HCT116 (cell line): ENCODE data around the gene AGPAT3. TPM values are rescaled to one million over a fixed set of nuclear protein-coding genes. Genes with fewer than 3 reads are reported as not detected.

ENCODE experiments used
- ATAC-seq: fragments of 200-7000 bp; cut with Tn5 transposase; 2 replicates; pipeline ENCODE4 v1.9.1; 2020; ENCODE audit warnings: mild to moderate bottlenecking, moderate library complexity
- BruUV-seq: library from RNA; stranded (reverse); fragments of 400-500 nt; replicated peaks from 2 replicates; lab custom pipeline; 2021; lab: Mats Ljungman, UMichigan
- CTCF ChIA-PET: fragments of 300-600 bp; sonication (Branson Sonifier 250); formaldehyde crosslinking; loops from one replicate; lab custom pipeline; 2021; ENCODE audit warnings: antibody characterized with exemption; lab: Charles Lee
- POLR2A ChIA-PET: fragments of 300-600, 350-600 bp; sonication (Branson Sonifier 250); formaldehyde crosslinking; loops from one replicate; lab custom pipeline; 2021; ENCODE audit warnings: antibody characterized with exemption; lab: Charles Lee
- RAD21 ChIA-PET, 2 experiments: fragments of 300-600 bp; sonication (Branson Sonifier 250); formaldehyde crosslinking; loops; one replicate each; lab custom pipeline; 2023; ENCODE audit warnings: low total read pairs in 2 of 2; ENCODE audit not compliant: uncharacterized antibody in 2 of 2, unreplicated experiment in 2 of 2, low non-redundant PET in 1 of 2; lab: Charles Lee
- DNase-seq: peaks from one replicate; pipeline ENCODE4 v3.0.0-alpha.2; 2010; ENCODE audit warnings: low read depth, low spot score
- H2AFZ ChIP-seq: fragments of 200-600 bp; shearing (Covaris generic), sonication (generic); 2 replicates; pipeline ENCODE4 v1.6.1; 2017; ENCODE audit warnings: low read depth, mixed run types, mixed read lengths, antibody characterized with exemption, low read length; ENCODE audit not compliant: poor library complexity, severe bottlenecking
- H3K27ac ChIP-seq: 2 replicates; pipeline ENCODE4 v1.5.1; 2012; ENCODE audit warnings: low read depth, low read length
- H3K27me3 ChIP-seq: fragments of 200-600 bp; sonication (generic); 2 replicates; pipeline ENCODE4 v1.6.1; 2016; ENCODE audit warnings: mixed run types, low read length, mixed read lengths; ENCODE audit not compliant: insufficient read depth
- H3K36me3 ChIP-seq, 2 experiments: fragments of 200-500 bp in 1 of 2; fragments of 200-600 bp in 1 of 2; sonication (Bioruptor generic) in 1 of 2; sonication (generic) in 1 of 2; 2 replicates each; pipeline versions ENCODE4 v1.5.1 to v1.6.1; 2014 to 2016; ENCODE audit warnings: low read length in 2 of 2, inconsistent platforms in 1 of 2, mixed read lengths in 1 of 2, mixed run types in 1 of 2; ENCODE audit not compliant: insufficient read depth in 2 of 2, control insufficient read depth in 1 of 2
- H3K4me1 ChIP-seq, 2 experiments: fragments of 200-600 bp in 1 of 2; sonication (generic) in 1 of 2; 2 replicates each; pipeline versions ENCODE4 v1.5.1 to v1.6.1; 2012 to 2017; ENCODE audit warnings: low read length in 2 of 2, inconsistent platforms in 1 of 2, mild to moderate bottlenecking in 1 of 2, mixed read lengths in 1 of 2, mixed run types in 1 of 2, moderate library complexity in 1 of 2; ENCODE audit not compliant: insufficient read depth in 2 of 2, control insufficient read depth in 1 of 2
- H3K4me2 ChIP-seq: fragments of 200-600 bp; sonication (generic); 2 replicates; pipeline ENCODE4 v1.6.1; 2017; ENCODE audit warnings: mixed run types, low read length, mixed read lengths
- H3K4me3 ChIP-seq, 2 experiments: fragments of 200-600 bp in 1 of 2; sonication (generic) in 1 of 2; replicated peaks in 1 of 2; 2 replicates each; pipeline ENCODE4 v1.5.1; 2011 to 2016; ENCODE audit warnings: low read length in 2 of 2, control low read depth in 1 of 2, low read depth in 1 of 2, mild to moderate bottlenecking in 1 of 2, mixed read lengths in 1 of 2, mixed run types in 1 of 2
- H3K79me2 ChIP-seq: fragments of 200-600 bp; sonication (generic); 2 replicates; pipeline ENCODE4 v1.6.1; 2017; ENCODE audit warnings: mild to moderate bottlenecking, mixed run types, low read length, moderate library complexity, mixed read lengths; ENCODE audit not compliant: insufficient read depth
- H3K9ac ChIP-seq: fragments of 200-600 bp; sonication (generic); 2 replicates; pipeline ENCODE4 v1.6.1; 2016; ENCODE audit warnings: low read length, mixed read lengths
- H3K9me2 ChIP-seq: fragments of 200-600 bp; sonication (generic), shearing (Covaris generic); 2 replicates; pipeline ENCODE4 v1.6.1; 2017; ENCODE audit warnings: mixed run types, mild to moderate bottlenecking, moderate library complexity; ENCODE audit not compliant: insufficient read depth
- H3K9me3 ChIP-seq, 2 experiments: fragments of 200-500 bp in 1 of 2; fragments of 200-600 bp in 1 of 2; sonication (Bioruptor generic) in 1 of 2; sonication (generic) in 1 of 2; 2 replicates each; pipeline ENCODE4 v1.6.1; 2014 to 2017; ENCODE audit warnings: low read length in 2 of 2, mixed read lengths in 2 of 2, inconsistent platforms in 1 of 2, low read depth in 1 of 2, mild to moderate bottlenecking in 1 of 2, mixed run types in 1 of 2, moderate library complexity in 1 of 2; ENCODE audit not compliant: control insufficient read depth in 1 of 2, insufficient read depth in 1 of 2
- H4K20me1 ChIP-seq: fragments of 200-600 bp; sonication (generic), shearing (Covaris generic); 2 replicates; pipeline ENCODE4 v1.6.1; 2017; ENCODE audit warnings: mixed run types, mild to moderate bottlenecking, moderate library complexity; ENCODE audit not compliant: insufficient read depth
- CBX3 ChIP-seq: IDR thresholded peaks from 2 replicates; pipeline ENCODE4 v1.6.1; 2012; ENCODE audit warnings: low read depth
- CEBPB ChIP-seq: IDR thresholded peaks from 2 replicates; pipeline ENCODE4 v1.6.1; 2012; ENCODE audit warnings: low read depth
- ELF1 ChIP-seq: IDR thresholded peaks from 2 replicates; pipeline ENCODE4 v1.6.1; 2012; ENCODE audit warnings: low read depth, borderline replicate concordance
- EZH2 ChIP-seq: fragments of 200-600 bp; sonication (generic); IDR thresholded peaks from 2 replicates; pipeline ENCODE4 v1.6.1; 2017; ENCODE audit warnings: antibody characterized with exemption, mixed run types
- EZH2phosphoT487 ChIP-seq: fragments of 200-600 bp; IDR thresholded peaks from 2 replicates; pipeline ENCODE4 v1.6.1; 2018; ENCODE audit warnings: antibody characterized with exemption, borderline replicate concordance
- POLR2AphosphoS5 ChIP-seq: IDR thresholded peaks from 2 replicates; pipeline ENCODE4 v1.6.1; 2011; ENCODE audit warnings: mild to moderate bottlenecking, low read depth, low read length, moderate library complexity
- RAD21 ChIP-seq: IDR thresholded peaks from 2 replicates; pipeline ENCODE4 v1.6.1; 2012; ENCODE audit warnings: low read depth, mild to moderate bottlenecking
- SIN3A ChIP-seq: IDR thresholded peaks from 2 replicates; pipeline ENCODE4 v1.6.1; 2012; ENCODE audit warnings: low read depth
- SP1 ChIP-seq: IDR thresholded peaks from 2 replicates; pipeline ENCODE4 v1.6.1; 2012; ENCODE audit warnings: low read depth
- SRF ChIP-seq: IDR thresholded peaks from 2 replicates; pipeline ENCODE4 v1.6.1; 2012; ENCODE audit warnings: low read depth
- TCF7L2 ChIP-seq: IDR thresholded peaks from 2 replicates; pipeline ENCODE4 v1.7.0; 2011; ENCODE audit warnings: borderline replicate concordance, inconsistent platforms; ENCODE audit not compliant: insufficient read depth, insufficient read length; ENCODE audit errors: extremely low read depth
- YY1 ChIP-seq: IDR thresholded peaks from 2 replicates; pipeline ENCODE4 v1.6.1; 2011; ENCODE audit warnings: low read length, low read depth, moderate library complexity, mild to moderate bottlenecking; ENCODE audit not compliant: insufficient replicate concordance; ENCODE audit errors: extremely low read depth
- ZNF274 ChIP-seq: fragments of 200-500 bp; sonication (Bioruptor generic); IDR thresholded peaks from 2 replicates; pipeline ENCODE4 v1.6.1; 2014; ENCODE audit warnings: mild to moderate bottlenecking, low read depth, low read length, inconsistent platforms
- intact Hi-C: fragments of 100-400 bp; cut with micrococcal nuclease; formaldehyde crosslinking; loops from 2 replicates; pipeline ENCODE4 v1.10.0; 2022
- total RNA-seq: library from RNA; stranded (reverse); gene quantifications from one replicate; pipeline ENCODE4 v1.2.1, GENCODE V29; 2021; ENCODE audit not compliant: unreplicated experiment
- TF ChIP-seq, protein P1 (sequence below): IDR thresholded peaks from 2 replicates; pipeline ENCODE4 v1.6.1; 2012
- TF ChIP-seq, protein P2 (sequence below): IDR thresholded peaks from 2 replicates; pipeline ENCODE4 v1.6.1; 2012
- TF ChIP-seq, protein P3 (sequence below): IDR thresholded peaks from 2 replicates; pipeline ENCODE4 v1.6.1; 2012; ENCODE audit warnings: low read depth
- TF ChIP-seq, protein P4 (sequence below), 3 experiments: fragments of 200-600 bp in 1 of 3; sonication (generic) in 1 of 3; IDR thresholded peaks in 2 of 3; conservative IDR thresholded peaks in 1 of 3; 2 replicates each; pipeline ENCODE4 v1.5.1; 2012 to 2017; ENCODE audit warnings: low read depth in 2 of 3, low read length in 2 of 3, antibody characterized with exemption in 1 of 3, borderline replicate concordance in 1 of 3, control low read depth in 1 of 3, mild to moderate bottlenecking in 1 of 3, mixed read lengths in 1 of 3, mixed run types in 1 of 3, moderate library complexity in 1 of 3; ENCODE audit not compliant: insufficient read depth in 1 of 3

Gene AGPAT3
- total RNA-seq, 1 experiment from 2014 or later = 54.1 TPM

DNA sequence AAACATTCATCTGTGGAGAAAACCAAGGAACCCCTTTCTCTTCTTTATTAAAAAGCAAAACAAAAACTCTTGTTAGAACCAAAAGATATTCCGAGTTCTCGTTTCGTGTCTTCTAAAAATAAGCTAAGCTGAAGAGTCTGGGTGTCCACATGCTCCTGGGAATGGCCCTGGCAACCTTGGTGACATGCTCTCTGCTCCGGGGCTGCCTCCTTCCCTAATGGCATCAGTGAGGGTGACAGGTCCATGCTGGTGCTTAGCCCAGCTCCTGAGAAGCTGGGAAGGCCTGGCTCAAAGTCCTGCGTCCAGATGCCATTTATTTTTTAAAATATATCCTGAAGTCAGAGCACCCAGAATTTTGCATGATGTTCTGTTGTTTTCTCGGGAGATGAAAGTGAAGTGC lies 122.5 kb downstream of the AGPAT3 start:
- Histone ChIP-seq H3K9ac (no peak overlapping the region), H3K27me3 (no peaks in the 10 kb centered on the region), H3K4me2 (no peak overlapping the region), H3K4me1 (no peaks in the 10 kb centered on the region), H3K36me3 (no peaks in the 10 kb centered on the region; a peak in 1 of 4 replicates), H3K9me2 (no peaks in the 10 kb centered on the region), H3K9me3 (no peaks in the 10 kb centered on the region), H3K27ac (no peak overlapping the region), H4K20me1 (no peaks in the 10 kb centered on the region), H3K79me2 (no peaks in the 10 kb centered on the region), H3K4me3 (no peak overlapping the region), H2AFZ (no peak overlapping the region)
- intact Hi-C loops = no loop called here
- BruUV-seq = no TSS peak
- POLR2A ChIA-PET = no interaction called here
- TF ChIP-seq, protein P1, sequence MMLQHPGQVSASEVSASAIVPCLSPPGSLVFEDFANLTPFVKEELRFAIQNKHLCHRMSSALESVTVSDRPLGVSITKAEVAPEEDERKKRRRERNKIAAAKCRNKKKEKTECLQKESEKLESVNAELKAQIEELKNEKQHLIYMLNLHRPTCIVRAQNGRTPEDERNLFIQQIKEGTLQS = no peak
- TF ChIP-seq SRF (no peak), EZH2phosphoT487 (no peak), SP1 (no peak), POLR2AphosphoS5 (no peak), TCF7L2 (no peak), CBX3 (no peak), ELF1 (no peak), YY1 (no peak), ZNF274 (no peak), CEBPB (no peak), SIN3A (no peak), RAD21 (no peak), EZH2 (no peak)
- TF ChIP-seq, protein P2, sequence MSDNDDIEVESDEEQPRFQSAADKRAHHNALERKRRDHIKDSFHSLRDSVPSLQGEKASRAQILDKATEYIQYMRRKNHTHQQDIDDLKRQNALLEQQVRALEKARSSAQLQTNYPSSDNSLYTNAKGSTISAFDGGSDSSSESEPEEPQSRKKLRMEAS = no peak
- TF ChIP-seq, protein P3, sequence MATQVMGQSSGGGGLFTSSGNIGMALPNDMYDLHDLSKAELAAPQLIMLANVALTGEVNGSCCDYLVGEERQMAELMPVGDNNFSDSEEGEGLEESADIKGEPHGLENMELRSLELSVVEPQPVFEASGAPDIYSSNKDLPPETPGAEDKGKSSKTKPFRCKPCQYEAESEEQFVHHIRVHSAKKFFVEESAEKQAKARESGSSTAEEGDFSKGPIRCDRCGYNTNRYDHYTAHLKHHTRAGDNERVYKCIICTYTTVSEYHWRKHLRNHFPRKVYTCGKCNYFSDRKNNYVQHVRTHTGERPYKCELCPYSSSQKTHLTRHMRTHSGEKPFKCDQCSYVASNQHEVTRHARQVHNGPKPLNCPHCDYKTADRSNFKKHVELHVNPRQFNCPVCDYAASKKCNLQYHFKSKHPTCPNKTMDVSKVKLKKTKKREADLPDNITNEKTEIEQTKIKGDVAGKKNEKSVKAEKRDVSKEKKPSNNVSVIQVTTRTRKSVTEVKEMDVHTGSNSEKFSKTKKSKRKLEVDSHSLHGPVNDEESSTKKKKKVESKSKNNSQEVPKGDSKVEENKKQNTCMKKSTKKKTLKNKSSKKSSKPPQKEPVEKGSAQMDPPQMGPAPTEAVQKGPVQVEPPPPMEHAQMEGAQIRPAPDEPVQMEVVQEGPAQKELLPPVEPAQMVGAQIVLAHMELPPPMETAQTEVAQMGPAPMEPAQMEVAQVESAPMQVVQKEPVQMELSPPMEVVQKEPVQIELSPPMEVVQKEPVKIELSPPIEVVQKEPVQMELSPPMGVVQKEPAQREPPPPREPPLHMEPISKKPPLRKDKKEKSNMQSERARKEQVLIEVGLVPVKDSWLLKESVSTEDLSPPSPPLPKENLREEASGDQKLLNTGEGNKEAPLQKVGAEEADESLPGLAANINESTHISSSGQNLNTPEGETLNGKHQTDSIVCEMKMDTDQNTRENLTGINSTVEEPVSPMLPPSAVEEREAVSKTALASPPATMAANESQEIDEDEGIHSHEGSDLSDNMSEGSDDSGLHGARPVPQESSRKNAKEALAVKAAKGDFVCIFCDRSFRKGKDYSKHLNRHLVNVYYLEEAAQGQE = no peak
- TF ChIP-seq, protein P4, sequence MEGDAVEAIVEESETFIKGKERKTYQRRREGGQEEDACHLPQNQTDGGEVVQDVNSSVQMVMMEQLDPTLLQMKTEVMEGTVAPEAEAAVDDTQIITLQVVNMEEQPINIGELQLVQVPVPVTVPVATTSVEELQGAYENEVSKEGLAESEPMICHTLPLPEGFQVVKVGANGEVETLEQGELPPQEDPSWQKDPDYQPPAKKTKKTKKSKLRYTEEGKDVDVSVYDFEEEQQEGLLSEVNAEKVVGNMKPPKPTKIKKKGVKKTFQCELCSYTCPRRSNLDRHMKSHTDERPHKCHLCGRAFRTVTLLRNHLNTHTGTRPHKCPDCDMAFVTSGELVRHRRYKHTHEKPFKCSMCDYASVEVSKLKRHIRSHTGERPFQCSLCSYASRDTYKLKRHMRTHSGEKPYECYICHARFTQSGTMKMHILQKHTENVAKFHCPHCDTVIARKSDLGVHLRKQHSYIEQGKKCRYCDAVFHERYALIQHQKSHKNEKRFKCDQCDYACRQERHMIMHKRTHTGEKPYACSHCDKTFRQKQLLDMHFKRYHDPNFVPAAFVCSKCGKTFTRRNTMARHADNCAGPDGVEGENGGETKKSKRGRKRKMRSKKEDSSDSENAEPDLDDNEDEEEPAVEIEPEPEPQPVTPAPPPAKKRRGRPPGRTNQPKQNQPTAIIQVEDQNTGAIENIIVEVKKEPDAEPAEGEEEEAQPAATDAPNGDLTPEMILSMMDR (IDR thresholded peaks at IDR 0.05 in 2 of 3, conservative IDR thresholded peaks at IDR 0.05 in 1 of 3; ENCODE audit: borderline replicate concordance in 1 of 3, insufficient read depth in 1 of 3, low read depth in 2 of 3, low read length in 2 of 3) = no peak
- DNase-seq (no peak), ATAC-seq (no peak)
- CTCF ChIA-PET = no interaction called here
- RAD21 ChIA-PET = no interaction called here
